Dedifferentiated amniotic fluid mesenchymal stem cell (primary cell): Measurements from ENCODE around the gene CSPG5.

ENCODE experiments used
- DNase-seq: peaks from one replicate; pipeline ENCODE4 v3.0.0-alpha.2; 2016; ENCODE audit errors: extremely low spot score

The CSPG5 gene

GRCh38 chr3:47588053-47588452 lies 9.4 kb upstream of the CSPG5 start:
- DNase-seq: no peak

DNA sequence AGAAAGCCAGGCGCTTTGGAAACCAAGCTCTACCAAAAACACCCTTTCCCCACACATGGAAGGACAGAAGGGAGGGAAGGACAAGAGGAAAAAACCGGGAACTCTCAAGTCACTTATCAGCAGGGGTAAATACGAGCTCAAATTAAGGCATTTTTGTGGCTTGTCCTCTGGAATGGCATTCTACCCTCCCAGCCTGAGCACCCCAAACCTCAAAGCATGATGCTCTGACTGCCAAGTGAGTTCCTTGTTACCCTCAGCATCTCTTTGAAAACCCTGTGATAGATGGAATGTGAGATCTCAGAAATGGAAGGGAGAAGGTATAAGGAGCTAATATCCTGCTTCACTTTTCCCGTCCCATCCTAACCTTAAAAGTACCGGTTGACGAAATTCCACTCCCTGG lies 8.1 kb upstream of the CSPG5 start:
- no peak for DNase-seq

DNA sequence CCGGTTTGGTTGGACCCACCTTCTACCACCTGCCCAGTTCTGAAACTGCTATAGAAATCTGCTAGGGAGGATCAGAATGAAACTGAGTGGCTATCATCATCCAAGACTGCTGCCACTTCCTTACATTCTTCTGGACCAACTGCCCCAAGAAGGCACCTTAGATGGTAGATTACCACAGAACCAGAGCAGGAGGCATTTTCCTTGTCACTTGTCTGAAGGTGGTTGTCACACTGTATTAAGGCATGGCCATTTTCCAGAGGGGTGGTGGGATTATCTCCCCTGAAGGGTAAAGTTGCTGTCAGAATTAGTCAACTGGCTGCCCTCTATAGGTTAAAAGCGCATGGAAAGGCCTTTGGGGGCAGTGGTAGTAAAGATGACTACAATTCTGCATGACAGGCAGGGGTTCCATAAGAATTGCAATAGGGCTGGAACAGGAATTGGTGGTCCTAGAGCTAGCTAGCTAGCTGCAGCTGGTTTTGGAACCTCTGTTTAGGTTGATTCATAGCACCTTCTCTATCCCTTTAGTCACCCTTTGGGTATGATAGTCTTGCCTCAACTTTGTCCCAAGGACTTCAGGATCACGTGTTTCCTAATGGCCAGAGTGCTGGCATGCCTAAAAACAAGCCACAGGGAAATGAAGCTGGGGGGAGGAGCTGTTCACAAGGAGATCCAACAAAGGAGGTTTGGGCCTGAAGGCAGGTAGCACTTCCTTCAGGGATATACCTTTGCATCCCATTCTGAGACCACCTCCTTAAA lies 4.8 kb upstream of the CSPG5 start:
- no peak for DNase-seq

DNA sequence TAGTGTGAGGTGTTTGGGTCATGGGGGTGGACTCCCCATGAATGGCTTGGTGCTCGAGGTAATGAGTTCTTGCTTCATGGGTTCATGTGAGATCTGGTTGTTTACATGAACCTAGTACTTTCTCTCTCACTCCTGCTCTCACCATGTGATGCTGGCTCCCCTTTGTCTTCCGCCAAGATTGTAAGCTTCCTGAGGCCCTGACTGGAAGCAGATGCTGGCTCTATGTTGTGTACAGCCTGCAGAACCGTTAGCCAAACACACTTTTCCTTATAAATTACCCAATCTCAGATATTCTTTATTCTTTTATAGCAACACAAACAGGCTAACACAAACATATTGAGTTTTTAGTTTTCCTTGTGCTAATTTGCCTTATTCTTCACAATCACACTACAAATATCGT lies 3.2 kb upstream of the CSPG5 start:
- DNase-seq: no peak

DNA sequence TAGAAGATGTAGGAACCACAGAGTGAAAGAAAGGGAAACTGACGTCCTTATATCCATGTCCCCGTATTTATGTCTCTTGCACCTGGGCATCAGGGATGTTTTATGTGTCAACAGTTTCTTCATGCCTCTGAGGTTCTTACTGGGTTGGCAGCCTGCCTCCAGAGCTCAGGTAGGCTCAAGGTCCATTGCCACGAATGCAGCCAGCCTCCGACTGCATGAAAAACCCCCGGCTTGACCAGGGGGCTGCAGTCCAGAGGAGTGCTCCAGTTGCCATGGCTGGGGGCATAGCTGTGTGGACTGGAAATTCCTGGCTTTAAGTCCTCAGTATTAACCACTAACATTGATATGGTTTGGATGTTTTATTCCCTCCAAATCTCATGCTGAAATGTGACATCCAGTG lies 2.8 kb upstream of the CSPG5 start:
- DNase-seq: no peak

GRCh38 chr3:47580481-47580880 lies 1.8 kb upstream of the CSPG5 start:
- DNase-seq: no peak

- no peak for DNase-seq
Measured at GRCh38 chr3:47579875-47580274, 1.2 kb upstream of the CSPG5 start.

DNA sequence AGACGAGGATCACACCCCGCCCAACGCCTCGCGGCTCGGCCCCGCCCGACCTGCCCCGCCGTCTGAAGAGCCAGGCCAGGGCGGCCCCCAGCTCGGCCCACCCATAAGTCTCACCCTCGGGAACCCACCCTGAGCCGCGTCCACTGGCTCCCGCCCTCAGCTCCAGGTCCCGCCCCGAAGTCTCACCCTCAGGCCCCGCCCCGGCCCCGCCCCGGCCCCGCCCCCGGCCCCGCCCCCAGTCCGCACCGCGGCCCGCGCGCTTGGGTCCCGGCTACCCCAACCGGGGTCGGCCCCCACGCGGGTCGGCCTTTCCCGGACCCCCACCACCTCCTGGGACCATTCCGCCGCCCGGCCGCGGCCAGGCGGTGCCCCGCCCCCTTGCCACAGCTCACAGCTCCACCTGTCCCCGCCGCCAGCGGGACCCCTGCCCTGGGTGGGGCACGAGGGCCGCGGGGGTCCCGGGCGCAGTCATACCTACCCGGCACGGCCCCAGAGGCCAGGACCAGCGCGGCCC lies 489 bp downstream of the CSPG5 start:
- DNase-seq: no peak

- no peak for DNase-seq
Measured at GRCh38 chr3:47577583-47578118, 1.0 kb downstream of the CSPG5 start.

- no peak for DNase-seq
Measured at GRCh38 chr3:47573190-47574172, 5.2 kb downstream of the CSPG5 start.

DNA sequence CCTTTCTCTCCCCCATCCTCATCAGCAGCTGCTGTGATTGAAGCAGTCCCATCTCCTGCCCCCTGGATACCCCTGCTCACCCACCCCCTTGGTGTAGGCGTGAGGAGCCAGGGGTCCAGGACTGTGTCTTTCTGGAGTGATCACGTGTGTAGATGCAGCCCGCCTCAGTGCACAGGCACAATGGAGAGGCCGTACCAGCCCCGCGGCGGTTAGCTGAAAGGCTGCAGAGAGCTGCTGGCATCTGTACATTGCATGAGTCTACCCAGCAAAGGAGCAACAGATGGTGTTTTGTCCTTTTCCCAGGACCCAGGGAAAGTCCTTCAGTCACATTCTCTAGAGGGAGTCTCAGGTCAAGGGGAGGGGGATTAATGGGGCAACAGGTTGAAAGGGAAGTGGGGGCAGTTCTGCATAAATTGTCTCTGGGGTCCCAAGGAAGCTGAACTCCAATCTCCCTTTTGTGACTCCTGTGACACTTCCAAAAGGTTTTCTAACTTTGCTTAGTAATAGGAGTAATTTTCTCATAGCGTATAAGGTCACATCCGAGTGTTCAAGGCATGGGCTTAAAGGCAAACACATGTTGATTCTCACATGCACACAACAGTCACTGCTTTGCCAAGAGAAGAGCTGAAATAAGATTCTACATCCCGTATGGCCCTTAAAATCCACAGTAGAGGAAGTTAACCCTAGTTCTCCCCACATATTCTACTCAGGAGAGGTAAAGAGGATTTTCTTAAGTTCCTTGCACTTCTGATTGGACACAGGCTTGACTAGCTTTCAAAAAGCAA lies 7.1 kb downstream of the CSPG5 start:
- DNase-seq: no peak

DNA sequence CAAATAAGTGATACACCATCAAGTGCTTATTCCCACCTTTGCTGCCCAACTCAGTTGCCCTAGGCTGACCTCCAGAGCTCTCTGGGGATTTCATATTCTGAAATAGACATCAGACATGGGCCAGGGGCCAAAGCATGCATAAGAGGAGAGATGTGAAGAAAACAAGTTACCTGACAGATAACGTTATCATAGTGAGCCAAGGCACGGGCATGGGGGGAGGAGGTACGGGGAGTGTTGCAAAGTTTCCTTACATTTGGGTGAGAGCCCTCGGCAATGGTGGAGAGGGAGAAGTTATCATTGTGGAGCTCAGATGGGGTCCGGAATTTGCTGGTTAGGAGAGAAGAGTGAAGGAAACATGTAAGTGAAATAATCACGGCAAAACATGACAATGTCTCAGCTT lies 9.8 kb downstream of the CSPG5 start:
- no peak for DNase-seq

GRCh38 chr3:47567149-47567548 lies 11.5 kb downstream of the CSPG5 start:
- DNase-seq: no peak

DNA sequence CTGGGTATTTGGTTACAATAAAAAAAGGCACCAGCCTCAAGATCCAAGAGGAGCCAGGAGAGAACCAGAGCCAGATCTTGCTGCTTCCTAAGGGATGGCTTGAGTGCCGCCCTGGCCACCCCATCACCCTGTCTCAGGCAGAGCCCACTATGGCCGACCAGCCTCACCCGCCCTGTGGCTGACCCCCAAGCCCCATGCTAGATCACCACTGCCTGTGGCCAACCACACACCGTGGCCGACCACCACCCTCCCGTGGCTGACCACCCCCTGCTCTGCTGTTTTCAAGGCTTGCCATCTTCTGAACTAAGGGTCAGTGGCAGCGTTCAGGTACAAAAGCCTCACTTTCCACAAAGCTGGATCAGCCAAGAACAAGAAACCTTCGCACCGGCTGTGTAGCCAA lies 12.0 kb downstream of the CSPG5 start:
- no peak for DNase-seq

- DNase-seq: no peak
Measured at GRCh38 chr3:47565734-47566550, 12.7 kb downstream of the CSPG5 start.

GRCh38 chr3:47556351-47556750 lies 22.3 kb downstream of the CSPG5 start:
- DNase-seq: no peak

DNA sequence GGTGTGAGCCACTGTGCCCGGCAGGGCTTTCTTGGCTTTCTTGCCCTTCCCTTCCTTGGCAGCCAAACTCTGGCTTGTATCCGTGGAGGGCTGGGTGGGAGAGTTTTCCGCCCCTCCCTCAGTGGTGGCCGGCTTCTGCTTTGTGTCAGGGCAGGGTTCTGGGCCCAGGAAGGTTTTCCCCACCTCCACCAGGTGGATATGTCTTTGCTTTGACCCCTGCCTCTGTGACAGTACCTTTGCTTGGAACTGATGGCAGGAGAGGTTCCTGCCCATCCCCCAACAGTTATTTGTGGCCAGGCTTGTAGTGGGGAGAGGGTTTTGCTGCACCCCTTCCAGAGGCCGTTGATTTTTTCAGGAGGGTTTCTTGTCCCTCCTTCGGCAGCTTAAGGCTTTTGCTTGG lies 24.3 kb downstream of the CSPG5 start:
- DNase-seq: no peak

DNA sequence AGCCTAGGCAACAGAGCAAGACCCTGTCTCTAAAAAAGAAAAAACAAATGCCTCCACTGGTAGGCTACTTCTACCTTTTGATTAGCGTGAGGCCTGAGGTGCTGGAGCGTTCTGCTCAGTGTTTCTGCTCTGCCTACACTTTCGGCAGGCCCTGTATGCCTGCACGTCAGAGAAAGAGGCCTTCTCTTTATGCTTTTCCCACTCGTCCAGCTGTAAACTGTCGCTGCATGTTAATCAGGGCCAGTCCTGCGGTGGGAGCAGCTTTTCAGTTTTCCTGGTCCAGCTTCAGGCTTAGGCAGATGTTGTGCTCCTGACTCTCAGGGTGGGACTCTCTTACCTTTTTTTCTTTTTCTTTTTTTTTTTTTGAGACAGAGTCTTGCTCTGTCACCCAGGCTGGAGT lies 25.3 kb downstream of the CSPG5 start:
- DNase-seq: no peak

GRCh38 chr3:47542471-47543173 lies 36.0 kb downstream of the CSPG5 start:
- no peak for DNase-seq

DNA sequence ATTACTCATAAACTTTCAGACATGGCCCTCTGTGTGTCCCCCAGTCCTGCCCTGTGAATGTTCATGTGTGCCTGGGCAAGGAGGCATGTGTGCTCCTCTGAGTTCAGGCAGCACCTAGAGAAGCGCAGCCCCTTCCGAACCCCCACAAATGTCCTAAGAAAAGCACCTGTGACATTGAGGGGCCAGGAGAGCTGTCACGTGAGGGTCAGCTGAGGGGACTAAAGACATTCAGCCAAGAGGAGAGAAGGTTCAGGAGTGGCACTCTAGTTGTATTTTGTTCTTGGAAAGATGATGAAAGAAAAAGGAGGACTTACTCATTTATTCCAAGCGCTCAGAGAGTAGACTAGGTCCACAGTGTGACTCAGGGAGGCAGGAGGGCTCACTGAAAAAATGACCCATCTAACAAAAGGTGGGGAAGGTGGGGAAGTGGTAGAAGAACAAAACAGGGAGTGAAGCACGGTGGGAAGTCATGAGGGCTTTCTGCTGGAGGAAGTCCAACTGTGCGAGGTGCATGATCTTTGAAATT lies 37.0 kb downstream of the CSPG5 start:
- no peak for DNase-seq
